Loucy (cell line): ENCODE data around the gene SPSB4.

Experiments
- H2AFZ ChIP-seq: fragments of 200-600 bp; sonication (generic); 2 replicates; pipeline ENCODE4 v1.6.0; 2016; ENCODE audit warnings: antibody characterized with exemption, mild to moderate bottlenecking, low read length, moderate library complexity
- H3F3A ChIP-seq: fragments of 200-600 bp; 2 replicates; pipeline ENCODE4 v1.6.0; 2016; ENCODE audit warnings: antibody characterized with exemption, low read depth, mild to moderate bottlenecking
- H3K27me3 ChIP-seq: fragments of 200-600 bp; sonication (generic); 2 replicates; pipeline ENCODE4 v1.6.1; 2014; ENCODE audit warnings: low read length, mild to moderate bottlenecking; ENCODE audit not compliant: insufficient read depth, poor library complexity, severe bottlenecking
- H3K36me3 ChIP-seq: fragments of 200-600 bp; sonication (generic); 2 replicates; pipeline ENCODE4 v1.6.1; 2016; ENCODE audit warnings: low read length; ENCODE audit not compliant: insufficient read depth
- H3K4me1 ChIP-seq: fragments of 200-600 bp; sonication (generic); 2 replicates; pipeline ENCODE4 v1.5.1; 2014; ENCODE audit warnings: low read length, mild to moderate bottlenecking; ENCODE audit not compliant: insufficient read depth, poor library complexity, severe bottlenecking
- H3K4me2 ChIP-seq: fragments of 200-600 bp; sonication (generic); 2 replicates; pipeline ENCODE4 v1.6.0; 2014; ENCODE audit warnings: antibody characterized with exemption, low read length, low read depth, mild to moderate bottlenecking; ENCODE audit not compliant: poor library complexity, severe bottlenecking
- H3K4me3 ChIP-seq: fragments of 200-600 bp; sonication (generic); 2 replicates; pipeline ENCODE4 v1.5.1; 2014; ENCODE audit warnings: low read length, mild to moderate bottlenecking, mixed read lengths; ENCODE audit not compliant: poor library complexity, severe bottlenecking
- H3K79me2 ChIP-seq: fragments of 200-600 bp; sonication (generic); 2 replicates; pipeline ENCODE4 v1.6.1; 2014; ENCODE audit warnings: low read length; ENCODE audit not compliant: insufficient read depth
- H3K9ac ChIP-seq: fragments of 200-600 bp; sonication (generic); 2 replicates; pipeline ENCODE4 v1.6.0; 2014; ENCODE audit warnings: mild to moderate bottlenecking, low read depth, low read length, moderate library complexity; ENCODE audit not compliant: poor library complexity, severe bottlenecking
- H3K9me2 ChIP-seq: fragments of 200-600 bp; sonication (generic); replicated peaks from 2 replicates; pipeline ENCODE4 v1.6.1; 2016; ENCODE audit warnings: low read depth, low read length, mixed read lengths
- H3K9me3 ChIP-seq: fragments of 200-600 bp; sonication (generic); 2 replicates; pipeline ENCODE4 v1.6.1; 2014; ENCODE audit warnings: mild to moderate bottlenecking, antibody characterized with exemption, low read length, low read depth; ENCODE audit not compliant: insufficient read depth
- H4K20me1 ChIP-seq: fragments of 200-600 bp; sonication (generic); 2 replicates; pipeline ENCODE4 v1.6.0; 2014; ENCODE audit warnings: antibody characterized with exemption, low read length, mild to moderate bottlenecking; ENCODE audit not compliant: insufficient read depth, poor library complexity, severe bottlenecking
- EZH2phosphoT487 ChIP-seq: fragments of 200-600 bp; IDR thresholded peaks from 2 replicates; pipeline ENCODE4 v1.6.1; 2018; ENCODE audit warnings: antibody characterized with exemption, mild to moderate bottlenecking, moderate library complexity, borderline replicate concordance
- TF ChIP-seq, protein P1 (sequence below): fragments of 200-600 bp; sonication (generic); conservative IDR thresholded peaks from 2 replicates; pipeline ENCODE4 v1.5.1; 2014; ENCODE audit warnings: mild to moderate bottlenecking, antibody characterized with exemption, low read length

The SPSB4 gene

DNA sequence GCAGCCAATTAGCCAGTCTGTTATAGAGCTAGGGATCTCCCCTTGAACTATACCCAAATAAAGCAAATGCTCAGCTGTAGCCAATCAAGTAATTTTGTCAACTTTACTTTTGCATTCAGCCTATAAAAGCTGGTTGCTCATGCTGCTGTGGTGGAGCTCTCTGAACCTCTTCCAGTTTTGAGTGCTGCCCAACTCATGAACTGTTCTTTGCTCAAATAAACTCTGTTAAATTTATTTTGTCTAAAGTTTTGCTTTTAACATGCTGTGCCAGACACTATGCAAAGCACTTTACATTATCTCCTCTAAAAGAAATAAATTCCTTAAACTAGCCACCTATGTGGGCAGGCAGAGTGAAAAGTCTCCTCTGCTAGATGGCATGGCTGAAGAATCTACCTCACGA lies 128.8 kb downstream of the SPSB4 start:
- no peaks in the 10 kb centered on the region for H3K27me3 ChIP-seq
- H3K36me3 ChIP-seq = no peaks in the 10 kb centered on the region
- no peaks in the 10 kb centered on the region for H3K9me2 ChIP-seq
- H4K20me1 ChIP-seq = no peaks in the 10 kb centered on the region
- H3K4me1 ChIP-seq = no peaks in the 10 kb centered on the region
- no peak overlapping the region for H3K9ac ChIP-seq
- TF ChIP-seq EZH2phosphoT487 = no peak
- TF ChIP-seq, protein P1, sequence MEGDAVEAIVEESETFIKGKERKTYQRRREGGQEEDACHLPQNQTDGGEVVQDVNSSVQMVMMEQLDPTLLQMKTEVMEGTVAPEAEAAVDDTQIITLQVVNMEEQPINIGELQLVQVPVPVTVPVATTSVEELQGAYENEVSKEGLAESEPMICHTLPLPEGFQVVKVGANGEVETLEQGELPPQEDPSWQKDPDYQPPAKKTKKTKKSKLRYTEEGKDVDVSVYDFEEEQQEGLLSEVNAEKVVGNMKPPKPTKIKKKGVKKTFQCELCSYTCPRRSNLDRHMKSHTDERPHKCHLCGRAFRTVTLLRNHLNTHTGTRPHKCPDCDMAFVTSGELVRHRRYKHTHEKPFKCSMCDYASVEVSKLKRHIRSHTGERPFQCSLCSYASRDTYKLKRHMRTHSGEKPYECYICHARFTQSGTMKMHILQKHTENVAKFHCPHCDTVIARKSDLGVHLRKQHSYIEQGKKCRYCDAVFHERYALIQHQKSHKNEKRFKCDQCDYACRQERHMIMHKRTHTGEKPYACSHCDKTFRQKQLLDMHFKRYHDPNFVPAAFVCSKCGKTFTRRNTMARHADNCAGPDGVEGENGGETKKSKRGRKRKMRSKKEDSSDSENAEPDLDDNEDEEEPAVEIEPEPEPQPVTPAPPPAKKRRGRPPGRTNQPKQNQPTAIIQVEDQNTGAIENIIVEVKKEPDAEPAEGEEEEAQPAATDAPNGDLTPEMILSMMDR = no peak
- H3K9me3 ChIP-seq = no peaks in the 10 kb centered on the region
- no peaks in the 10 kb centered on the region for H3K79me2 ChIP-seq
- no peak overlapping the region for H2AFZ ChIP-seq
- H3K4me2 ChIP-seq = no peak overlapping the region
- H3F3A ChIP-seq = no peaks in the 10 kb centered on the region
- no peak overlapping the region for H3K4me3 ChIP-seq

- H3K4me2 ChIP-seq = no peak overlapping the region
- H3K4me3 ChIP-seq = no peak overlapping the region
- no peaks in the 10 kb centered on the region for H4K20me1 ChIP-seq
- H3K9me3 ChIP-seq = no peaks in the 10 kb centered on the region
- H3K27me3 ChIP-seq = no peaks in the 10 kb centered on the region
- no peaks in the 10 kb centered on the region for H3K9me2 ChIP-seq
- TF ChIP-seq, protein P1 = no peak
- no peak for TF ChIP-seq EZH2phosphoT487
- H3F3A ChIP-seq = no peaks in the 10 kb centered on the region
- no peak overlapping the region for H2AFZ ChIP-seq
- H3K79me2 ChIP-seq = no peaks in the 10 kb centered on the region
- no peaks in the 10 kb centered on the region for H3K36me3 ChIP-seq
- H3K9ac ChIP-seq = no peak overlapping the region
- H3K4me1 ChIP-seq = no peaks in the 10 kb centered on the region
These were observed 130.0 kb downstream of the SPSB4 start for GRCh38 chr3:141181196-141181595.

GRCh38 chr3:141181819-141182218 lies 130.7 kb downstream of the SPSB4 start:
- no peak overlapping the region for H3K4me3 ChIP-seq
- no peaks in the 10 kb centered on the region for H3K4me1 ChIP-seq
- no peaks in the 10 kb centered on the region for H3K27me3 ChIP-seq
- no peak overlapping the region for H3K9ac ChIP-seq
- no peaks in the 10 kb centered on the region for H3K36me3 ChIP-seq
- no peak for TF ChIP-seq EZH2phosphoT487
- TF ChIP-seq, protein P1 = no peak
- H4K20me1 ChIP-seq = no peaks in the 10 kb centered on the region
- no peak overlapping the region for H2AFZ ChIP-seq
- H3K4me2 ChIP-seq = no peak overlapping the region
- H3F3A ChIP-seq = no peaks in the 10 kb centered on the region
- H3K9me3 ChIP-seq = no peaks in the 10 kb centered on the region
- no peaks in the 10 kb centered on the region for H3K9me2 ChIP-seq
- no peaks in the 10 kb centered on the region for H3K79me2 ChIP-seq
